Neural crest cell (in vitro differentiated cells): ENCODE results near the gene RSF1. TPM values are rescaled to one million over a fixed set of nuclear protein-coding genes. Genes with fewer than 3 reads are reported as not detected.

Source experiments
- DNase-seq: peaks from one replicate; pipeline ENCODE4 v3.0.0; 2021; ENCODE audit warnings: low read depth, mixed read lengths, low spot score
- H3K27ac Mint-ChIP-seq: one replicate; pipeline ENCODE4 v1.8.0; 2021; ENCODE audit warnings: mild to moderate bottlenecking, mixed read lengths; ENCODE audit not compliant: unreplicated experiment
- H3K27me3 Mint-ChIP-seq: 2 replicates; pipeline ENCODE4 v1.8.0; 2021; ENCODE audit warnings: low read depth, mild to moderate bottlenecking, mixed read lengths
- H3K36me3 Mint-ChIP-seq: 2 replicates; pipeline ENCODE4 v1.8.0; 2021; ENCODE audit warnings: low read depth, mild to moderate bottlenecking, mixed read lengths
- H3K4me1 Mint-ChIP-seq: 2 replicates; pipeline ENCODE4 v1.8.0; 2021; ENCODE audit warnings: mixed read lengths
- H3K4me3 Mint-ChIP-seq: one replicate; pipeline ENCODE4 v1.8.0; 2021; ENCODE audit warnings: mild to moderate bottlenecking, mixed read lengths
- H3K9me3 Mint-ChIP-seq: 2 replicates; pipeline ENCODE4 v1.8.0; 2021; ENCODE audit warnings: mixed read lengths
- CTCF ChIP-seq: fragments of 200-600 bp; sonication (generic); conservative IDR thresholded peaks from 2 replicates; pipeline ENCODE4 v1.5.0; 2021; ENCODE audit warnings: antibody characterized with exemption, mild to moderate bottlenecking
- total RNA-seq: library from RNA; stranded (reverse); gene quantifications from 2 replicates; pipeline ENCODE4 v1.2.1, GENCODE V29; 2021

RSF1 gene
- total RNA-seq, 1 donor from 2014 or later, result 85.4 TPM

- H3K4me1 Mint-ChIP-seq, result peaks cover 3% of the 10 kb centered on the region
Observed at GRCh38 chr11:77747381-77747969, 73.0 kb downstream of the RSF1 start.

GRCh38 chr11:77736473-77736872 lies 84.0 kb downstream of the RSF1 start:
- Mint-ChIP-seq H3K36me3 (peaks cover 33% of the 10 kb centered on the region), H3K27ac (no peak overlapping the region), H3K27me3 (no peaks in the 10 kb centered on the region), H3K4me3 (no peak overlapping the region), H3K9me3 (no peaks in the 10 kb centered on the region), H3K4me1 (no peaks in the 10 kb centered on the region)
- DNase-seq, result no peak
- no peak for TF ChIP-seq CTCF

More at GRCh38 chr11:77747381-77747969, 73.0 kb downstream of the RSF1 start:
- no peaks in the 10 kb centered on the region for H3K27me3 Mint-ChIP-seq
- H3K9me3 Mint-ChIP-seq, result no peaks in the 10 kb centered on the region
- no peak overlapping the region for H3K27ac Mint-ChIP-seq
- DNase-seq, result no peak
- no peak for TF ChIP-seq CTCF
- no peak overlapping the region for H3K4me3 Mint-ChIP-seq
- H3K36me3 Mint-ChIP-seq, result peaks cover 7% of the 10 kb centered on the region

- Mint-ChIP-seq H3K4me1 (no peaks in the 10 kb centered on the region), H3K4me3 (no peak overlapping the region), H3K36me3 (peaks cover 42% of the 10 kb centered on the region), H3K9me3 (peaks cover 9% of the 10 kb centered on the region), H3K27ac (no peak overlapping the region), H3K27me3 (no peaks in the 10 kb centered on the region)
- TF ChIP-seq CTCF, result no peak
- no peak for DNase-seq
Observed at GRCh38 chr11:77734890-77735289, 85.6 kb downstream of the RSF1 start.

GRCh38 chr11:77732143-77732542 lies 88.4 kb downstream of the RSF1 start:
- no peaks in the 10 kb centered on the region for H3K4me1 Mint-ChIP-seq
- DNase-seq, result no peak
- no peak overlapping the region for H3K27ac Mint-ChIP-seq
- no peak for TF ChIP-seq CTCF
- H3K36me3 Mint-ChIP-seq, result peaks cover 36% of the 10 kb centered on the region
- H3K27me3 Mint-ChIP-seq, result no peaks in the 10 kb centered on the region
- peaks cover 9% of the 10 kb centered on the region for H3K9me3 Mint-ChIP-seq
- no peak overlapping the region for H3K4me3 Mint-ChIP-seq

- Mint-ChIP-seq H3K27me3 (no peaks in the 10 kb centered on the region), H3K36me3 (peaks cover 30% of the 10 kb centered on the region), H3K27ac (no peak overlapping the region), H3K9me3 (peaks cover 9% of the 10 kb centered on the region), H3K4me3 (no peak overlapping the region), H3K4me1 (no peaks in the 10 kb centered on the region)
- DNase-seq, result no peak
- TF ChIP-seq CTCF, result no peak
Observed at GRCh38 chr11:77730789-77731188, 89.7 kb downstream of the RSF1 start.
